ENCODE measurements around the gene COL18A1.

COL18A1 gene

GRCh38 chr21:45403133-45403824, 1.7 kb upstream of the COL18A1 start:
- DNase-seq: no peak

GRCh38 chr21:45403825-45404729, 888 bp upstream of the COL18A1 start:
- no peak for DNase-seq

GRCh38 chr21:45405271-45405818, 380 bp downstream of the COL18A1 start:
- no peak for DNase-seq

GRCh38 chr21:45405819-45406762, 1.1 kb downstream of the COL18A1 start:
- DNase-seq: no peak

GRCh38 chr21:45406801-45407628, 2.0 kb downstream of the COL18A1 start:
- no peak for DNase-seq

GRCh38 chr21:45407629-45408247, 2.8 kb downstream of the COL18A1 start:
- DNase-seq: no peak

- no peak for DNase-seq
Observed at GRCh38 chr21:45408271-45408791, 3.4 kb downstream of the COL18A1 start.

- DNase-seq: no peak
Observed at GRCh38 chr21:45408801-45409261, 3.9 kb downstream of the COL18A1 start.

GRCh38 chr21:45409466-45410150, 4.6 kb downstream of the COL18A1 start:
- DNase-seq: no peak

GRCh38 chr21:45410151-45410864, 5.3 kb downstream of the COL18A1 start:
- DNase-seq: no peak

- DNase-seq: no peak
Observed at GRCh38 chr21:45410865-45411809, 6.2 kb downstream of the COL18A1 start.

GRCh38 chr21:45411810-45412206, 6.8 kb downstream of the COL18A1 start:
- no peak for DNase-seq

- DNase-seq: no peak
Observed at GRCh38 chr21:45412491-45412890, 7.5 kb downstream of the COL18A1 start.

- DNase-seq: no peak
Observed at GRCh38 chr21:45412909-45413611, 8.1 kb downstream of the COL18A1 start.

- DNase-seq: no peak
Observed at GRCh38 chr21:45413922-45414321, 9.0 kb downstream of the COL18A1 start.

GRCh38 chr21:45414396-45415187, 9.6 kb downstream of the COL18A1 start:
- DNase-seq: no peak
